Fibroblast of peridontal ligament (primary cell): Measurements from ENCODE around the gene NDRG4.
"Not testable (repeated sequence)": the region's sequence is repeated elsewhere in the genome, so short reads cannot be mapped to it uniquely, and the experiment has no call there.

Experiments
- DNase-seq: peaks from one replicate; pipeline ENCODE4 v3.0.0-alpha.2; 2010; ENCODE audit errors: extremely low read depth

NDRG4 gene

GRCh38 chr16:58465817-58466216 lies 34.1 kb upstream of the NDRG4 start:
- no peak for DNase-seq

DNA sequence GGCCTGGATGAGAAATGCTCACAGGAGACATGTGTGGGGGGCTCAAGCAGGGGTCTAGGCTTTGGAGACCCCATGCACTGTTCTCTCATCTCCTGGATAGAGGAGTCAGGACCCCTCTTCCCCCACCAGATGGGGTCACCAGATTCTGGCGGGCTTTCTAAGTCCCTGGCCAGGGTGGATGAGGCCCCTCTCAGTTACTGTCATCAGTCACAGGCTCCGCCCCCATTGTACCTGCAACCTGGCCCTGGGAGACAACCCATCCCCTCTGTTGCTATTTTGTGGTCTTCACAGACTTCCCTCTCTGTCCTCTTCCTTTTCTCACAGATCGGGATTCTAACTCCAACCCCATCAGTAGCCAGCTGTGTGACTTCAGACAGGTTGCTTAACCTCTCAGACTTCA lies 33.5 kb upstream of the NDRG4 start:
- DNase-seq = no peak

- DNase-seq = no peak
Measured at GRCh38 chr16:58467905-58468304, 32.0 kb upstream of the NDRG4 start.

DNA sequence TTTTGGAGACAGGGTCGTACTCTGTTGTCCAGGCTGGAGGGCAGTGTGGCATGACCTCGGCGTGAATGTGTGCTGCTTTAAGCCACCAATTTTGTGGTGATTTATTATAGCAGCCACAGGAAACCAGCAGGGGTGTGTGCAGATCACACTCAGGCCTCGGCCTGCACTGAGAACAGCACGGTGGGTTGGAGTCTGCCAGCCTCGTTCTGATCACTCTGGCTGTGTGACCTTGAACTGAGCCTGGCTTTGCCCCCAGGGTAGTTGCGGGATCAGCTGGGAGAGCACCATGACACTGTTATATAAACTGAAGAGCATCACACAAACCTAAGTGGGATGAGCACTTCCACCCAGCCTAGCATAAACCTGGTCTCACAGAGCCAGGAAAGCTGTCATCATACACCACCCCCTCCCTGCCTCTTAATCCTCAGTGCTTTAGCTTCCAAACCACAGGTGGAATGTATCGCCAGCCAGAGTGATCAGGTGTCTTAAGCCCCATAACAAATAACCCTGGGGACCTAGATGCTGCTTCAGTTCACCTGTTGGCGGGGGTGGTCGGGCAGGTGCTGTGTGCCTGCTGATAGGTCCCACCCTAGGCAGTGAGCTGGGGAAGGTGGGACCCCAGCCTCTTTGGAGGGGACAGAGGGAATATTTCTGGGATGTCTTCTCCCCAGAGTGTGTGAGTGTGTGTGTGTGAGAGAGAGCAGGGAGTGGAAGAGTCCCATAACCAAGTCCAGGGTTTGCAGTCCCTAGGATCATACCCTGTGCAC lies 28.6 kb upstream of the NDRG4 start:
- DNase-seq = no peak

GRCh38 chr16:58472266-58472665 lies 27.7 kb upstream of the NDRG4 start:
- no peak for DNase-seq

DNA sequence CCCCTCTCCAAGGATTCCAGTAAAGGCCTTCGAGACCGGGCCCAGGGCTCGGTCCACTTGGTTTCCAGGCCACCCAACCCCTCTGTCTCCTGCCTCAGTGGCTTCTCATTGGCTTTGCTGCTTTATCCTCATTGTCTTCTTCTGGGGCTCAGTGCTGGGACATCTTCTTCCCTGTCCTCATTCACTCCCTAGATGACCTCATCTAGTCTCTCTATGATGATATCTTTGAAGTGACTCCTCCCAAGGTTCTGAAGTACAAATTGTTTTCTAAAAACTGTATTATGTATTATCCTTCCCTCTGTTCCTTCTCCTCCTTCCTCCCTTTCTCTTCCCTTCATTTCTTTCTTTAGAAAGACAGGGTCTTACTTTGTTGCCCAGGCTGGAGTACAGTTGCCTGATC lies 27.1 kb upstream of the NDRG4 start:
- no peak for DNase-seq

DNA sequence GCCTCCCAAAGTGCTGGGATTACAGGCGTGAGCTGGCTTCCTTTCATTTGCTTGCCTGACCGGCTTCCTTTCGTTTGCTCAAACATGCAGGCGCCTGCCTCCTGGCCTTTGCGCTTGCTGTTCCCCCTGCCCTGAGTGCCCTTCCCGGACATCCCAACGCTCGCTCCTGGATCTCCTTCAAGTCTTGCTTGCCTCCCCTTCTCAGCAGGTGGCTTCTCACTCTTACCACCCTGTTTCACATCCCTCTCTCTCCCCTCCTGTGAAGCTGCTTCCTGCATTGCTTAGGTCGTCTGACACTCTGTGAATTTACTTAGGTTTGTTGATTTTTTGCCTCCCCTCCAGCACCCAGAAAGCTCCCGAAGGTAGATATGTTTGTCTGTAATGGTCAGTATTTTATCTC lies 25.6 kb upstream of the NDRG4 start:
- no peak for DNase-seq

DNA sequence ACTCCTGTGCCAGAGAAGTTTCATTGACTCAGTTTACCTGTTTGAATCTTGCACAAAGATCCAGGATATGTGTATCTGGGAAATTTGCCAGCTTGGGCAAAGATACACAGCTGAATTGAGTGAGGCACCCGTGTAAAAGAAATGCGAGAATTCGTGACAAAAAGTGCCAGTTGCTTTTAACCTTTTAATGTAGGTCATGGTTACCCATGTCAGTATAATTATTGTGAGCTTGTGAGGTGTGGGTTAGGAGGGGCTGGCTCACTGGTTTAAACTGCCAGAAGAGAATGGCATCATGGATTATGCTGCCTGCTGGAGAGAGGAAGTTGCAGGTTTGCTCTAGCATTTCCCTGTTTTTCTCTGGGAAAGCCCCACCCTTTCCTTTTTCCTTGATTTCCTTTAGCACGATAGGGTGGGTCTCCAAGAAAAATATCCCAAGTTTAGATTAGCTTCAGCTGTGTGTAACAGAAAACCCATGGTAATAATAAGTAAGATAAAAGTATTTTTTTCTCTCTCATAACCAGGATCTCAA lies 24.8 kb upstream of the NDRG4 start:
- no peak for DNase-seq

GRCh38 chr16:58476791-58477190 lies 23.2 kb upstream of the NDRG4 start:
- DNase-seq = no peak

- no peak for DNase-seq
Measured at GRCh38 chr16:58478427-58478826, 21.5 kb upstream of the NDRG4 start.

- DNase-seq = no peak
Measured at GRCh38 chr16:58481226-58481869, 18.6 kb upstream of the NDRG4 start.

DNA sequence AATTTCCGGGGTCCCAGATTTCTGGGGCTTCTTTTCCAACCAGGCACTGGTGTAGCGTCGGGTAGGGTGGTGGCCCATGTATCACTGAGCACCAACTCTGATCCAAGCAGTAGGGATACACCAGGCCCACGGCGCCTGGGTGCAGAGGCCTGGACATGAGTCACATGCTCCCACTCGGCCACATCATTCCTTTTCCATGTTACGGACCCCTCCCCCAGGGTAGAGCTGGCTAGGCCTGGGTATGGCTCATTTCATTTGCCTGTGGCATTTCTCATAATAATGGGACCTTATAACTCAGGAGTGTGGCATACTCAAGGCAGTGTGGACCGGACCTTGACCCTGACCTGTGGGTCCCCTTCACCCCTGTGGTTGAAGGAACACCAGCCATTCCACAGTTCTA lies 18.0 kb upstream of the NDRG4 start:
- no peak for DNase-seq

- DNase-seq = no peak
Measured at GRCh38 chr16:58485184-58485887, 14.6 kb upstream of the NDRG4 start.

DNA sequence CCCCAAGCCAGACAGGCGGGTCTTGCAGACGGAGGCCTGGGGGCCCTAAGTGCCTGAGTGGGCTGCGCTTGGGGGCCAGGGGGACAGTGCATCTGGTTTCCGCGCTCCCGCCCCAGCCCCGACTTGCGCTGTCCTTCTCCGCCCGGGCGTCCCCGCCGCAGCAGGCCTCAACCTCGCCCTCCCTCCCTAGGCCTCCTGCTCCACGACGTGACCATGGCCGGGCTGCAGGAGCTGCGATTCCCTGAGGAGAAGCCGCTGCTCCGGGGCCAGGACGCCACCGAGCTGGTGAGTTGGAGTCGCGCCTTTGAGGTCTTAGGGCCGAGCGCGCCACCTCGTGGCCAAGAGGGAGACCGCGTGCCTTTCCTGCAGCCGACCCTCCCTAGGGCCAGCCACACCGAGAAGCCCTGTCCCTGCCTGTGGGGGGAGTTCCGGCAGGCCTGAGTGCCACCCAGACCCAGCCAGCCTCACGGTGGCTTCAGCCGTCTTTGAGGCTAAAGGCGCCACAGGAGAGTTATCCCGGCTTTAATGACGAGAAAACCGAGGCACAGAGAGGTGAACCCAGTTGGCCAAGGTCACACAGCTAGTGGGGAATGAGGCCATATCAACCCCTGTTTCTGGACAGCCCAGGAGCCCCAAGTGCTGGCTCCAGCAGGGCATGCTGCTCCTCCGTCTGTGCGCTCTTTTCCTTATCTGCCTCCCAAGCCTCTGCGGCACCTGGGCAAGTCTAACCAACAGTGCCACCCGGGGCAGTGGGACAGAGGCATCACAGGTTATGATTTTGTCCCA lies 12.2 kb upstream of the NDRG4 start:
- peak; percentile 54 for DNase-seq

- DNase-seq = no peak
Measured at GRCh38 chr16:58488531-58488930, 11.4 kb upstream of the NDRG4 start.

GRCh38 chr16:58490065-58490464 lies 9.9 kb upstream of the NDRG4 start:
- no peak for DNase-seq

DNA sequence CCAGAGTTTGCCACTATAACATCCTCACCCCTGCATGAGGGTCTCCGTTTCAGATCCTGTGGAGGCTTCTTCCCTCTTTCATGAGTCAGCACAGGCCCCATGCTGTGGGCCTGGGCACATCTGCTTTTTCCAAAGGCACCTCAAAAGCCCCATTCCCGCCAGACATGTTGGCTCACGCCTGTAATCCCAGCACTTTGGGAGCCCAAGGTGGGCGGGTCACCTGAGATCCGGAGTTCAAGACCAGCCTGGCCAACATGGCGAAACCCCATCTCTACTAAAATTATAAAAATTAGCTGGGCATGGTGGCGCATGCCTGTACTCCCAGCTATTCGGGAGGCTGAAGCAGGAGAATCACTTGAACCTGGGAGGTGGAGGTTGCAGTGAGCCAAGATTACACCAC lies 9.4 kb upstream of the NDRG4 start:
- not testable (repeated sequence) for DNase-seq

DNA sequence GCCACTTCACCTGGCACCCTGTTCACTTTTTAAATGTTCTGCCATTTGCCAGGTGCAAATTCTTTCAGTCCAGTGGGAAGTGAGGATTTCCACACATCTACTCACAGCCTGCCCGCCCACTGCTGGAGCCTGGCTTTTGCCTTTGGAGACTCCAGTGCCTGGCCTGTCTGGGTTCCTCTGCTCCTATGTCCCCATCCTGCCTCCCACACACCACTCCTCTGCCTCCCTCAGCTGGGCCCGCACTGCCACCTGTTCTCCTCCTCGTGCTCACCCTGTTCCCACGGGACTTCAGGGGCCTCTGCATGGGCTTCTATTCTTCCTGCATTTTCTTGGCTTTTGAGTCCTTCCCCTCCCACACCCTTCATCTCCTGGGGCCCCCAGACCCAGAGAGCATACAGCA lies 7.9 kb upstream of the NDRG4 start:
- no peak for DNase-seq

DNA sequence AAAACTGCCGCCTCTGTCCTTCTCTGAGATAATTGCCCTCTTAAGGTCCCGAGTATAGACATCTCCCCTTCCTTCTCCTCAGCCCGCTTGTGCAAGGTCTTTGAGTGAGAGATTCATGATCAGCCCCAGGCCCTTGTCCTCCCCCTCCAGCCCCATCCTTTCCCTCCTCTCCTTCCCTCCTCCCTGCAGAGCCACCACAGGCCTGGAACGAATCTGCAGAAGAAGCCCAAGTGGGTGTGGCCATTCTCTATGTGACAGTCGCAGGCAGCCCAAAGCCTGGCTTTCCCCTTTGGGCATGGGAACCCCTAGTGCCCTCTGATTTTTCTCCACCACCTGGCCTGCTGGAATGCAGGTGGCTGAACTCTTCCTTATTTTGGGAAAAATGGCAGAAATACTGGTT lies 7.2 kb upstream of the NDRG4 start:
- DNase-seq = no peak

DNA sequence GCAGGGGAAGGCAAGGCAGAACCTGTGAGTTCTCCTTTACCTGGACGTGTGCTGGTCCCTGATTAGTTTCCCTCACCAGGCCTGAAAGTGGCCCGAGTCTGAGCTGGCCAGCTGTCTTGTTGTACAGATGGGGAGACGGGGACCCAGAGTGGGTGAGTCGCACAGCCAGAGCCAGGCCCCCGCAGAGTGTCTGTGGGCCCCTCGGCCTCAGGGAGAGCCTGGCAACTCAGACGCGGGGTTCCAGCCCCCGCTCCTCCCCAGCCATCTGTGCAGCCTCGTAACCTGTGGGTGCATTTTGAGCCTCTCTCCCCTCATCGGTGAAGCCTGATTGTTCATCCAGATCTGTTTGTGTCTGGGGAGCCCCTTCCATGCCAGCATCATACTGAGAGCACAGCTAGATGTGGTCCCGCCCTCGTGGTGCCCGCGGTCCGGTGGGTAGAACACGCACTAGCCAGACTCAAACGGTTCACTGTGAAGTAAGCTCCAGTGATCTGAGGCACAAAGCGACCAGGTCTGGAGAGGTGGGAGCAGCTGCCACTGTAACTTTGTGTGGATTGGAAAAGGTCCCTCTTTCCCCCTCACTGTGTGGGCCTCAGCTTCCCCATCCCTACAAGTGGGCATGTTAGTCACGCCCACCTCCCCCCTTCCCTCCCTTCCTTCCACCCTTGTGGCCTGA lies 6.0 kb upstream of the NDRG4 start:
- DNase-seq = no peak

DNA sequence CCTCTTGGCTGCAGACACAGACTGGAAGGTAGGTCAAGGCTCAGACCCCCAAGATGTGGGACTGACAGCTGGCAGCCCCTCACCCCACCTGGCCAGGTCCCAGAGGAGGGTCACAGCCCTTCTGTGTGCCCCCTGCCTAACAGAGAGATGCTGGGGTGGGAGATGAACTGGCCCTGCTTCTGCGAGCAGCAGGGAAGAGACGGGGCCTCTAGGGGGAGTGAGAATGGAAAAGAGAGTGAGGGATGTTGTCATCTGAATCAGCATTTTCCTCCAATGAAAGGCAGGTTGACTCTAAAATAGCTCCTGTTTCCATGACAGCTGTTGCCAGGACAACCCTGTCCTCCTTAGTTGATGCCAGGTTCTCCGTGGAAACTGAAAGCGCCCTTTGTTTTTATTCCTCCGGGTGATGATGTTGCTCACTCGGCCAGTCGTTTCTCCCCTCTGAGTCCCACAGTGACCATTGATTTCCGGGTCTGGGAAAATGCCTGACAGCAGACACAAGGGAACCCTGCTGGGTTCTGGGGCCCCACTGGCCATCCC lies 4.9 kb upstream of the NDRG4 start:
- DNase-seq = peak; percentile 99
